GDM1 (cell line): Measurements from ENCODE around the gene PSD2.

Experiments
- DNase-seq: peaks from one replicate; lab custom pipeline; 2025; lab: John Stamatoyannopoulos, UW

The PSD2 gene

GRCh38 chr5:139855946-139856540 is 60.4 kb downstream of the PSD2 start:
- DNase-seq: no peak

- no peak for DNase-seq
Observed at GRCh38 chr5:139856714-139857113, 61.1 kb downstream of the PSD2 start.

GRCh38 chr5:139859013-139859412 is 63.4 kb downstream of the PSD2 start:
- DNase-seq: no peak

GRCh38 chr5:139861021-139861888 is 65.6 kb downstream of the PSD2 start:
- DNase-seq: no peak

GRCh38 chr5:139861889-139862207 is 66.2 kb downstream of the PSD2 start:
- no peak for DNase-seq

GRCh38 chr5:139862313-139862712 is 66.7 kb downstream of the PSD2 start:
- no peak for DNase-seq

GRCh38 chr5:139862803-139863202 is 67.2 kb downstream of the PSD2 start:
- DNase-seq: no peak

GRCh38 chr5:139863361-139863760 is 67.8 kb downstream of the PSD2 start:
- DNase-seq: no peak

GRCh38 chr5:139863855-139864558 is 68.4 kb downstream of the PSD2 start:
- no peak for DNase-seq

GRCh38 chr5:139864716-139865483 is 69.3 kb downstream of the PSD2 start:
- no peak for DNase-seq

GRCh38 chr5:139867109-139867508 is 71.5 kb downstream of the PSD2 start:
- no peak for DNase-seq

- no peak for DNase-seq
Observed at GRCh38 chr5:139867581-139867980, 72.0 kb downstream of the PSD2 start.

- DNase-seq: no peak
Observed at GRCh38 chr5:139869042-139869790, 73.6 kb downstream of the PSD2 start.

- DNase-seq: no peak
Observed at GRCh38 chr5:139870677-139871076, 75.1 kb downstream of the PSD2 start.

- no peak for DNase-seq
Observed at GRCh38 chr5:139871614-139872013, 76.0 kb downstream of the PSD2 start.

- no peak for DNase-seq
Observed at GRCh38 chr5:139872052-139872766, 76.6 kb downstream of the PSD2 start.

- no peak for DNase-seq
Observed at GRCh38 chr5:139872851-139873794, 77.5 kb downstream of the PSD2 start.

GRCh38 chr5:139875957-139876356 is 80.3 kb downstream of the PSD2 start:
- no peak for DNase-seq

GRCh38 chr5:139877129-139877597 is 81.6 kb downstream of the PSD2 start:
- no peak for DNase-seq

GRCh38 chr5:139878093-139878492 is 82.5 kb downstream of the PSD2 start:
- DNase-seq: no peak
